MCF 10A (cell line): Measurements from ENCODE around the gene CREG1. TPM values are rescaled to one million over a fixed set of nuclear protein-coding genes. Genes with fewer than 3 reads are reported as not detected.

Experiments
- BruUV-seq: library from RNA; stranded (reverse); fragments of 400-500 nt; replicated peaks from 2 replicates; lab custom pipeline; 2021; lab: Mats Ljungman, UMichigan
- CTCF ChIA-PET: fragments of 300-600 bp; sonication (Branson Sonifier 250); formaldehyde crosslinking; extraction: SDS; loops from one replicate; lab custom pipeline; 2021; ENCODE audit warnings: antibody characterized with exemption, inconsistent platforms; lab: Yijun Ruan, JAX
- POLR2A ChIA-PET: fragments of 300-600, 350-650 bp; sonication (Branson Sonifier 250); formaldehyde crosslinking; extraction: SDS; loops from one replicate; lab custom pipeline; 2020; ENCODE audit warnings: antibody characterized with exemption, inconsistent platforms; lab: Yijun Ruan, JAX
- DNase-seq: peaks from one replicate; pipeline ENCODE4 v3.0.0-alpha.2; 2018; ENCODE audit not compliant: unreplicated experiment
- H3K27ac Mint-ChIP-seq: one replicate; pipeline ENCODE4 v1.8.0; 2022; ENCODE audit warnings: mild to moderate bottlenecking, low read depth, mixed read lengths; ENCODE audit not compliant: unreplicated experiment
- H3K27me3 Mint-ChIP-seq: one replicate; pipeline ENCODE4 v1.8.0; 2022; ENCODE audit warnings: mixed read lengths; ENCODE audit not compliant: insufficient read depth, unreplicated experiment
- H3K36me3 Mint-ChIP-seq: one replicate; pipeline ENCODE4 v1.8.0; 2022; ENCODE audit warnings: mild to moderate bottlenecking, moderate library complexity, mixed read lengths; ENCODE audit not compliant: insufficient read depth, unreplicated experiment
- H3K4me1 Mint-ChIP-seq: one replicate; pipeline ENCODE4 v1.8.0; 2022; ENCODE audit warnings: mixed read lengths; ENCODE audit not compliant: insufficient read depth, unreplicated experiment
- H3K4me3 Mint-ChIP-seq: one replicate; pipeline ENCODE4 v1.8.0; 2022; ENCODE audit warnings: mild to moderate bottlenecking, moderate library complexity, mixed read lengths; ENCODE audit not compliant: unreplicated experiment
- H3K9me3 Mint-ChIP-seq: one replicate; pipeline ENCODE4 v1.8.0; 2022; ENCODE audit warnings: mixed read lengths; ENCODE audit not compliant: unreplicated experiment
- intact Hi-C: fragments of 100-400 bp; cut with micrococcal nuclease; formaldehyde crosslinking; loops from 2 replicates; pipeline ENCODE4 v1.14.1; 2022
- total RNA-seq: library from RNA; stranded (reverse); gene quantifications from 2 replicates; pipeline ENCODE4 v1.2.3, GENCODE V29; 2022
- TF ChIP-seq, protein P1 (sequence below): fragments of 200-600 bp; IDR thresholded peaks from one replicate; pipeline ENCODE4 v1.8.0; 2022; ENCODE audit warnings: antibody characterized with exemption, mild to moderate bottlenecking; ENCODE audit not compliant: unreplicated experiment

The CREG1 gene
- total RNA-seq, 1 experiment from 2014 or later, result 154 TPM

DNA sequence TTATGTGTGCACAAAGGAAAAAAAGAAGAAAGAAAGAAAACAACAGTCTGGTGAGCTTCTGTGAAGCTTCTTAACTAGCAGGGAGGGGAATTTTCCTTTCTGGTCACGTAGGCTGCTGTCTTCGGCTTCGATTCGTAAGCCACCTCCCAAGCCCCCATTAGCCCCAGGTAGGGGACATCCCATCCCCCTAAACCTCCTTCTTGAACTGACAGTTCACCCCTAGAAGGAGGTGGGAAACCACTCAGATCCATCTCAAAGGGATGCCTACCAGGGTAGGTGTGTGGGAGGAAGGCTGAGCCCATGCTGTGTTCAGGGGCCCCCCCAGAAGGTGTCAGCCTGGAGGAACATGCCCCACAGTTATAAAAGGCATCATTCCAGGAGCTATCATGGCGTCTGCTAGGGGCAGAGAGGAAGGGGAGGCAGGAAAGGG, 61.1 kb downstream of the CREG1 start:
- TF ChIP-seq, protein P1, sequence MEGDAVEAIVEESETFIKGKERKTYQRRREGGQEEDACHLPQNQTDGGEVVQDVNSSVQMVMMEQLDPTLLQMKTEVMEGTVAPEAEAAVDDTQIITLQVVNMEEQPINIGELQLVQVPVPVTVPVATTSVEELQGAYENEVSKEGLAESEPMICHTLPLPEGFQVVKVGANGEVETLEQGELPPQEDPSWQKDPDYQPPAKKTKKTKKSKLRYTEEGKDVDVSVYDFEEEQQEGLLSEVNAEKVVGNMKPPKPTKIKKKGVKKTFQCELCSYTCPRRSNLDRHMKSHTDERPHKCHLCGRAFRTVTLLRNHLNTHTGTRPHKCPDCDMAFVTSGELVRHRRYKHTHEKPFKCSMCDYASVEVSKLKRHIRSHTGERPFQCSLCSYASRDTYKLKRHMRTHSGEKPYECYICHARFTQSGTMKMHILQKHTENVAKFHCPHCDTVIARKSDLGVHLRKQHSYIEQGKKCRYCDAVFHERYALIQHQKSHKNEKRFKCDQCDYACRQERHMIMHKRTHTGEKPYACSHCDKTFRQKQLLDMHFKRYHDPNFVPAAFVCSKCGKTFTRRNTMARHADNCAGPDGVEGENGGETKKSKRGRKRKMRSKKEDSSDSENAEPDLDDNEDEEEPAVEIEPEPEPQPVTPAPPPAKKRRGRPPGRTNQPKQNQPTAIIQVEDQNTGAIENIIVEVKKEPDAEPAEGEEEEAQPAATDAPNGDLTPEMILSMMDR, result no peak
- H3K4me3 Mint-ChIP-seq, result no peak overlapping the region
- no peaks in the 10 kb centered on the region for H3K4me1 Mint-ChIP-seq
- CTCF ChIA-PET, result interaction anchor here (1.0 to 1.2 kb wide), 2 partner anchors 16 to 42 kb away, joined by 3 read pairs; no protein-coding TSS in a partner anchor
- POLR2A ChIA-PET, result no interaction called here
- no peaks in the 10 kb centered on the region for H3K36me3 Mint-ChIP-seq
- DNase-seq, result no peak
- H3K9me3 Mint-ChIP-seq, result peaks cover 7% of the 10 kb centered on the region
- intact Hi-C loops, result no loop called here
- no TSS peak for BruUV-seq
- H3K27me3 Mint-ChIP-seq, result peaks cover 46% of the 10 kb centered on the region
- no peak overlapping the region for H3K27ac Mint-ChIP-seq

DNA sequence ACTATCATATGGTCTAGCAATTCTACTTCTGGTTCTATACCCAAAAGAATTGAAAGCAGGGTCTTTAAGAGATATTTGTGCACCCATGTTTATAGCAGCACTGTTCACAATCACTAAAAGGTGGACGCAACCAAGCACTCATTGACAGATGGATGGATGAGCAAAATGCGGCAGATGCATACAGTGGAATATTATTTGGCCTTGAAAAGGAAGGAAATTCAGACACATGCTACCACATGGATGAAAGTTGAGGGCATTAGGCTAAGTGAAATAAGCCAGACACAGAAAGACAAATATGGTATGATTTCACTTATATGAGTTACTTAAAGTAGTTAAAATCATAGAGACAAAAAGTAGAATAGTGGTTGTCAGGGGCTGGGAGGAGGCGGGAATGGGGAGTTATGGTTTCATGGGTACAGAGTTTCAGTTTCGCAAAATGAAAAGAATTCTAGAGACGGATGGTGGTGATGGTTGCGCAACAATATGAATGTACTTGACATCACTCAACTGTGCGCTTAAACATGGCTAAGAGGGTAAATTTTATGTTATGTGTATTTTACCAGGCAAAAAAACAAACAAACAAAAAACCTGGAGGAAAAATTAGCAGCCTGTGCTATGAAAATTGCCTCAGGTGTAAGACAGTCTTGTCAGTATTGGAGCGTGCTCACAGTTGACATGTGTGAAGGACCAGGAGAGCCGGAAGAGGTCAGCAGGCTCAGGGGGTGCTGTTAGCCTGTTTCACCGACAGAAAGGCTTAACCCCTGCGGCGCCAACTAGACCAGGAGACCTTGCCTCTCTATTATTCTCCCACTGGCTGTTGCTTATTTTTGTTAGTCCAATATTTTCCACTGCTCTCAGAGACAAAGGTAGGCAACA, 61.7 kb downstream of the CREG1 start:
- no peak overlapping the region for H3K4me3 Mint-ChIP-seq
- BruUV-seq, result no TSS peak
- CTCF ChIA-PET, result interaction anchor here (0.7 kb wide), 1 partner anchor 593 kb away, joined by 3 read pairs; no protein-coding TSS in a partner anchor
- H3K27me3 Mint-ChIP-seq, result peaks cover 40% of the 10 kb centered on the region
- no peak overlapping the region for H3K27ac Mint-ChIP-seq
- TF ChIP-seq, protein P1, result no peak
- H3K9me3 Mint-ChIP-seq, result peaks cover 7% of the 10 kb centered on the region
- H3K36me3 Mint-ChIP-seq, result no peaks in the 10 kb centered on the region
- H3K4me1 Mint-ChIP-seq, result no peaks in the 10 kb centered on the region
- POLR2A ChIA-PET, result no interaction called here
- no peak for DNase-seq
- intact Hi-C loops, result no loop called here

Other genes with a start within 250 kb of the CREG1 start
- gene CD247, start 35.2 kb downstream of the CREG1 start, total RNA-seq, result not detected in 2 replicates
- 0.16 and 0.27 TPM in 2 replicates for gene RCSD1, start 76.5 kb upstream of the CREG1 start, total RNA-seq
- 164 and 169 TPM in 2 replicates for gene MPZL1, start 168.2 kb upstream of the CREG1 start, total RNA-seq